ENCODE measurements around the gene AQR.
A peak's percentile ranks its signal among the peaks of the same experiment; 100 is the strongest.

The AQR gene

GRCh38 chr15:34879107-34879506 lies 90.4 kb downstream of the AQR start:
- no peak for DNase-seq (ENCODE audit: low read depth)

GRCh38 chr15:34876640-34877039 lies 92.9 kb downstream of the AQR start:
- DNase-seq (ENCODE audit: low read depth) = no peak

- no peak for DNase-seq (ENCODE audit: low read depth)
Measured at GRCh38 chr15:34869110-34869509, 100.4 kb downstream of the AQR start.

- DNase-seq (ENCODE audit: low read depth) = no peak
Measured at GRCh38 chr15:34865531-34865930, 104.0 kb downstream of the AQR start.

- no peak for DNase-seq (ENCODE audit: low read depth)
Measured at GRCh38 chr15:34861214-34861613, 108.3 kb downstream of the AQR start.

- peak; percentile 49 for DNase-seq (ENCODE audit: low read depth)
Measured at GRCh38 chr15:34855893-34856292, 113.6 kb downstream of the AQR start.

GRCh38 chr15:34855413-34855812 lies 114.1 kb downstream of the AQR start:
- DNase-seq (ENCODE audit: low read depth) = peak; percentile 67

- no peak for DNase-seq (ENCODE audit: low read depth)
Measured at GRCh38 chr15:34854232-34854631, 115.3 kb downstream of the AQR start.

- DNase-seq (ENCODE audit: low read depth) = peak; percentile 26
Measured at GRCh38 chr15:34853001-34853758, 116.4 kb downstream of the AQR start.

- DNase-seq (ENCODE audit: low read depth) = no peak
Measured at GRCh38 chr15:34851751-34852150, 117.8 kb downstream of the AQR start.

- no peak for DNase-seq (ENCODE audit: low read depth)
Measured at GRCh38 chr15:34851007-34851406, 118.5 kb downstream of the AQR start.

GRCh38 chr15:34850121-34850520 lies 119.4 kb downstream of the AQR start:
- no peak for DNase-seq (ENCODE audit: low read depth)

- DNase-seq (ENCODE audit: low read depth) = no peak
Measured at GRCh38 chr15:34849364-34849959, 120.1 kb downstream of the AQR start.

GRCh38 chr15:34847598-34847997 lies 121.9 kb downstream of the AQR start:
- no peak for DNase-seq (ENCODE audit: low read depth)

GRCh38 chr15:34841262-34841725 lies 128.2 kb downstream of the AQR start:
- DNase-seq (ENCODE audit: low read depth) = peak; percentile 59

- DNase-seq (ENCODE audit: low read depth) = no peak
Measured at GRCh38 chr15:34838282-34838681, 131.3 kb downstream of the AQR start.

GRCh38 chr15:34837246-34838016 lies 132.1 kb downstream of the AQR start:
- peak; percentile 67 for DNase-seq (ENCODE audit: low read depth)

- no peak for DNase-seq (ENCODE audit: low read depth)
Measured at GRCh38 chr15:34828145-34828911, 141.2 kb downstream of the AQR start.

GRCh38 chr15:34821831-34822230 lies 147.7 kb downstream of the AQR start:
- DNase-seq (ENCODE audit: low read depth) = no peak

- no peak for DNase-seq (ENCODE audit: low read depth)
Measured at GRCh38 chr15:34820110-34820509, 149.4 kb downstream of the AQR start.

- no peak for DNase-seq (ENCODE audit: low read depth)
Measured at GRCh38 chr15:34818526-34818925, 151.0 kb downstream of the AQR start.

GRCh38 chr15:34815836-34816235 lies 153.7 kb downstream of the AQR start:
- no peak for DNase-seq (ENCODE audit: low read depth)

All from stromal cell of bone marrow (primary cell).